K562 (cell line): ENCODE measurements around the gene ANKZF1. TPM values are rescaled to one million over a fixed set of nuclear protein-coding genes. Genes with fewer than 3 reads are reported as not detected.

ENCODE experiments used
- ATAC-seq: fragments of 200-7000 bp; cut with Tn5 transposase; 3 replicates; pipeline ENCODE4 v1.9.1; 2020; ENCODE audit warnings: moderate library complexity
- BruUV-seq: library from RNA; stranded (reverse); fragments of 400-500 nt; replicated peaks from 2 replicates; lab custom pipeline; 2021; lab: Mats Ljungman, UMichigan
- CTCF ChIA-PET: fragments of 300-600 bp; formaldehyde crosslinking; extraction: SDS; loops from one replicate; lab custom pipeline; 2021; ENCODE audit warnings: low intra/inter-chr PET ratio; lab: Yijun Ruan, JAX
- POLR2A ChIA-PET: fragments of 300-600, 350-650 bp; sonication (Branson Sonifier 250); formaldehyde crosslinking; extraction: SDS; loops from one replicate; lab custom pipeline; 2021; ENCODE audit warnings: antibody characterized with exemption, inconsistent platforms; lab: Yijun Ruan, JAX
- DNase-seq, 4 experiments: peaks; one replicate each; pipeline versions ENCODE4 v3.0.0 to v3.0.0-alpha.2; 2011 to 2018; ENCODE audit warnings: low spot score in 3 of 4, mixed read lengths in 3 of 4; ENCODE audit errors: extremely low read depth in 1 of 4
- FAIRE-seq: peaks from 2 replicates; lab custom pipeline; 2011; peaks lifted over from hg19 to GRCh38; lab: Jason Lieb, UNC
- H2AFZ ChIP-seq: 2 replicates; pipeline ENCODE4 v1.6.0; 2011; ENCODE audit warnings: low read depth, low read length, control low read depth, inconsistent platforms
- H3K27ac ChIP-seq: fragments of 200-600 bp; 3 replicates; pipeline ENCODE4 v1.8.0; 2011; ENCODE audit warnings: low read depth, mild to moderate bottlenecking, control low read depth, inconsistent platforms, low read length, moderate library complexity, mixed read lengths; ENCODE audit errors: extremely low read depth
- H3K27me3 ChIP-seq, 2 experiments: fragments of 300-600 bp in 1 of 2; 2 replicates in 1 of 2; 3 replicates in 1 of 2; pipeline versions ENCODE4 v1.6.0 to v1.8.0; 2011; ENCODE audit warnings: inconsistent platforms in 2 of 2, low read length in 2 of 2, mild to moderate bottlenecking in 1 of 2, mixed read lengths in 1 of 2, moderate library complexity in 1 of 2; ENCODE audit not compliant: control insufficient read depth in 2 of 2, insufficient read depth in 2 of 2
- H3K36me3 ChIP-seq: fragments of 300-600 bp; 3 replicates; pipeline ENCODE4 v1.8.0; 2011; ENCODE audit warnings: mild to moderate bottlenecking, low read length, inconsistent platforms; ENCODE audit not compliant: control insufficient read depth, insufficient read depth
- H3K4me1 ChIP-seq, 2 experiments: fragments of 200-600 bp in 1 of 2; replicated peaks in 1 of 2; 2 replicates in 1 of 2; 3 replicates in 1 of 2; pipeline versions ENCODE4 v1.5.1 to v1.8.0; 2011; ENCODE audit warnings: inconsistent platforms in 2 of 2, low read length in 2 of 2, mild to moderate bottlenecking in 1 of 2, mixed read lengths in 1 of 2, moderate library complexity in 1 of 2; ENCODE audit not compliant: control insufficient read depth in 2 of 2, insufficient read depth in 2 of 2
- H3K4me2 ChIP-seq: 2 replicates; pipeline ENCODE4 v1.6.1; 2011; ENCODE audit warnings: low read length, control low read depth, inconsistent platforms, mixed read lengths; ENCODE audit not compliant: insufficient read depth
- H3K4me3 ChIP-seq: fragments of 200-600 bp; sonication (generic), shearing (Covaris generic); 2 replicates; pipeline ENCODE4 v1.5.1; 2016; ENCODE audit warnings: control low read depth, inconsistent platforms
- H3K79me2 ChIP-seq: fragments of 200-600 bp; 3 replicates; pipeline ENCODE4 v1.8.0; 2011; ENCODE audit warnings: low read length, inconsistent platforms; ENCODE audit not compliant: control insufficient read depth, insufficient read depth
- H3K9ac ChIP-seq, 2 experiments: 2 replicates each; pipeline versions ENCODE4 v1.6.0 to v1.6.1; 2011; ENCODE audit warnings: low read depth in 2 of 2, low read length in 2 of 2, control low read depth in 1 of 2, inconsistent platforms in 1 of 2, mild to moderate bottlenecking in 1 of 2, mixed read lengths in 1 of 2; ENCODE audit not compliant: insufficient read depth in 1 of 2
- H3K9me1 ChIP-seq: one replicate; pipeline ENCODE4 v1.6.0; 2011; ENCODE audit warnings: inconsistent platforms, mild to moderate bottlenecking, low read length, moderate library complexity; ENCODE audit not compliant: control insufficient read depth, insufficient read depth
- H3K9me3 ChIP-seq: replicated peaks from 2 replicates; pipeline ENCODE4 v1.5.1; 2011; ENCODE audit warnings: low read depth, low read length, inconsistent platforms; ENCODE audit not compliant: control insufficient read depth, insufficient read depth
- H4K20me1 ChIP-seq: replicated peaks from 2 replicates; pipeline ENCODE4 v1.6.1; 2011; ENCODE audit warnings: low read length, inconsistent platforms, mixed read lengths; ENCODE audit not compliant: control insufficient read depth, insufficient read depth
- ARID1B ChIP-seq: fragments of 450-650 bp; IDR thresholded peaks from 2 replicates; pipeline ENCODE4 v1.6.1; 2016; ENCODE audit warnings: antibody characterized with exemption, mild to moderate bottlenecking, inconsistent platforms
- ERF ChIP-seq: fragments of 450-650 bp; formaldehyde crosslinking; IDR thresholded peaks from 2 replicates; pipeline ENCODE4 v1.4.0; 2020; ENCODE audit warnings: mild to moderate bottlenecking, mixed read lengths
- ETV5 ChIP-seq: sonication (generic); formaldehyde crosslinking; IDR thresholded peaks from 2 replicates; pipeline ENCODE4 v1.4.0; 2020; ENCODE audit warnings: low read depth, mild to moderate bottlenecking, missing genetic modification reagents
- KDM4B ChIP-seq, 2 experiments: fragments of 450-650 bp in 1 of 2; sonication (generic) in 1 of 2; IDR thresholded peaks; 2 replicates each; pipeline ENCODE4 v1.6.1; 2016 to 2017; ENCODE audit warnings: borderline replicate concordance in 2 of 2, antibody characterized with exemption in 1 of 2, low read depth in 1 of 2, mild to moderate bottlenecking in 1 of 2
- NFRKB ChIP-seq: fragments of 450-650 bp; IDR thresholded peaks from 2 replicates; pipeline ENCODE4 v1.6.1; 2016; ENCODE audit warnings: low read depth
- SRSF9 ChIP-seq: fragments of 200-400 bp; formaldehyde crosslinking; IDR thresholded peaks from 2 replicates; pipeline ENCODE4 v1.6.1; 2017; ENCODE audit warnings: low read depth, low read length, borderline replicate concordance
- STAT5A ChIP-seq: IDR thresholded peaks from 2 replicates; pipeline ENCODE4 v1.6.1; 2012; ENCODE audit warnings: low read length, inconsistent platforms, borderline replicate concordance
- TBL1XR1 ChIP-seq, 2 experiments: IDR thresholded peaks; 2 replicates each; pipeline ENCODE4 v1.6.1; 2012; ENCODE audit warnings: improper control_type of control experiment in 2 of 2, low read length in 2 of 2, mild to moderate bottlenecking in 1 of 2
- TOE1 ChIP-seq, 2 experiments: fragments of 450-650 bp in 1 of 2; sonication (generic) in 1 of 2; formaldehyde crosslinking in 1 of 2; IDR thresholded peaks; 2 replicates each; pipeline versions ENCODE4 v1.7.1 to v1.8.0; 2016 to 2022; ENCODE audit warnings: borderline replicate concordance in 2 of 2, mild to moderate bottlenecking in 2 of 2, antibody characterized with exemption in 1 of 2, inconsistent platforms in 1 of 2, low read depth in 1 of 2, missing genetic modification reagents in 1 of 2, moderate library complexity in 1 of 2
- WGBS: fragments of 100-300 bp; shearing (Covaris generic); methylation state at CpG from one replicate; pipeline ENCODE4 v1.1.6; 2016; ENCODE audit warnings: low coverage, mixed read lengths; ENCODE audit not compliant: insufficient coverage; ENCODE audit errors: missing lambda C conversion rate; 5-methylcytosine and 5-hydroxymethylcytosine counted together
- in situ Hi-C: fragments of 300-500 bp; cut with MboI; formaldehyde crosslinking; loops from 4 replicates; pipeline ENCODE4 v1.15.0; 2018; ENCODE audit warnings: inconsistent platforms, mixed read lengths
- intact Hi-C: fragments of 100-400 bp; cut with micrococcal nuclease; formaldehyde crosslinking; loops from 2 replicates; pipeline ENCODE4 v1.14.2; 2022
- polyA plus RNA-seq, 8 experiments: library from polyadenylated mRNA; depleted of rRNA in 4 of 8; stranded (reverse) in 5 of 8; unstranded in 3 of 8; fragments of >200 nt; fragmentation: Nextera tagmentation in 2 of 8; fragmentation: Illumina TruSeq in 1 of 8; extraction: Ambion mirVana in 2 of 8; extraction: Trizol in 1 of 8; gene quantifications; 2 replicates each; pipeline versions ENCODE4 v1.2.1 to v1.2.3, GENCODE V29; 2011 to 2014; ENCODE audit warnings: inconsistent platforms in 1 of 8, missing spikeins in 1 of 8
- total RNA-seq, 7 experiments: library from RNA; depleted of rRNA in 6 of 7; stranded (reverse); fragments of >200 nt in 6 of 7; fragmentation: Illumina TruSeq in 2 of 7; extraction: Trizol in 2 of 7; gene quantifications; 2 replicates each; pipeline versions ENCODE4 v1.2.1 to v1.2.3, GENCODE V29; 2011 to 2021; ENCODE audit warnings: low replicate concordance in 1 of 7
- TF ChIP-seq, protein P1 (sequence below): sonication (generic); formaldehyde crosslinking; IDR thresholded peaks from 2 replicates; pipeline ENCODE4 v1.8.0; 2022; ENCODE audit warnings: missing genetic modification reagents, mild to moderate bottlenecking, moderate library complexity, borderline replicate concordance
- TF ChIP-seq, protein P2 (sequence below): fragments of 250-450 bp; sonication (Bioruptor Pico); IDR thresholded peaks from 2 replicates; pipeline ENCODE4 v1.5.0; 2021; ENCODE audit warnings: mild to moderate bottlenecking, borderline replicate concordance
- TF ChIP-seq, protein P3 (sequence below): sonication (generic); formaldehyde crosslinking; IDR thresholded peaks from 2 replicates; pipeline ENCODE4 v1.8.0; 2023; ENCODE audit warnings: mild to moderate bottlenecking, missing genetic modification reagents
- TF ChIP-seq, protein P4 (sequence below): conservative IDR thresholded peaks from 2 replicates; pipeline ENCODE4 v1.6.1; 2011; ENCODE audit warnings: low read depth, mild to moderate bottlenecking, low read length; ENCODE audit not compliant: control insufficient read depth

The ANKZF1 gene
- total and polyA plus RNA-seq, 9 of the 15 experiments (the other 6 are each of a cell fraction or from before 2014, with no cell fraction given) = 3.1 to 60.6 (median 31.0) TPM

DNA sequence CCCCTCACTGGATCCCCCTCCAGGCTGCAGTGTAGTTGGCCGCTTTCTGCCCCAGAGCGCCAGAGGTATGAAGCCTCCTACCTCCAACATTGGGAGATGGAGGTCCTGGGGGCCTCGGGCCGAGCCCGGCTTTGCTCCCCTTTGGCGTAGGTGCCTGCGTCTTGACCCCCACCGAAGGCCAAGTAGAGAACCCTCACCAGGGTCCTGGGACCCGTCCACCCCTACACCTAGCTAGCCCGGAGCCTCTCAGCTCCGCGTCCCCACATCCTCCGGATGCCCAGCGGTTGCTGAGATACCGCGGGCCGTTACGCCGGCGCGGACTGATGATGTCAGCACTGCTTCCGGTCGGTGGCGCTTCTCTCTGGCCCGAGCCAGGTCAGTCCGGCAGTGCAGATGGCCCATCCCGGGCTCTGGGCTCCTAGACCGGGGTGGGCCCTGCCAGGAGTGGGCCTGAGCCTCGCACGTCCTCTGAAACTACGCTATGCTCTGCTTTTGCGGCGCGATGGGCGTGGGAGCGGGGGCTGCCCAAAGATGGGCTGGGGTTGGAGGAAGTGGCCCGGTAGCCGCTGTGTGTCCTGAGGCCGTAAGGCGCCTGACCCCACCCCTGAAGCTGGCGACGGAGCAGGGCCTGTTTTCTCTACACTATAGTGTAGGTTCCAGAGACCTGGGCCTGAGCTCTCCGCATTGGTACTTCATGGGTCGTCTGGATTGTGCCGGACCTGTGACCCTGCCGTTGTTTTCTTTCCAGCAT lies 15.7 kb downstream of the ANKZF1 start, which contains the start of the genes GLB1L and STK16:
TSS of gene GLB1L (minus strand) at position 297 of the 751 bp plus-strand sequence. CDS start 1,871 bp downstream, outside the sequence.
TSS of gene STK16 (plus strand) at position 332 of the 751 bp plus-strand sequence. CDS start 521 bp downstream, outside the sequence.
- peak within 1 kb of the TSS; percentile 92 for H3K4me2 ChIP-seq
- FAIRE-seq (peak; percentile 86), ATAC-seq (peak; percentile 92), DNase-seq (peak; percentile 89 to 93 (median 90))
- H3K79me2 ChIP-seq = peaks cover 17% of the 10 kb centered on the region
- in situ Hi-C loops (no loop called here), intact Hi-C loops (loop anchor here (2.0 kb wide), 1 partner anchor 17 kb away; the partner anchor contains the start of genes ANKZF1 and ATG9A)
- H3K27ac ChIP-seq = peak within 1 kb of the TSS; percentile 95
- peak within 1 kb of the TSS; percentile 93 for H3K4me3 ChIP-seq
- WGBS = 1% methylated on average over 19 of the region's 46 CpGs
- no peaks in the 10 kb centered on the region for H3K27me3 ChIP-seq
- no peaks in the 10 kb centered on the region for H3K9me3 ChIP-seq
- peaks cover 21 to 32% of the 10 kb centered on the region in 2 experiments; a peak in 4 of 5 replicates for H3K4me1 ChIP-seq
- 0 out of 2 replicates have a peak, but pooled peaks cover 3% of the 10 kb centered on the region for H4K20me1 ChIP-seq
- peak within 1 kb of the TSS; percentile 94 to 99 for H3K9ac ChIP-seq
- peak within 1 kb of the TSS; percentile 86 for H2AFZ ChIP-seq
- POLR2A ChIA-PET = interaction anchor here (0.6 to 2.2 kb wide), 13 partner anchors 8 to 641 kb away, joined by 3 to 12 read pairs (median 4); partner anchors contain the start of genes ANKZF1, ATG9A, DNAJB2 and DNPEP
- peaks cover 39% of the 10 kb centered on the region for H3K36me3 ChIP-seq
- CTCF ChIA-PET = no interaction called here
- BruUV-seq = TSS peak; percentile 76
- no peaks in the 10 kb centered on the region for H3K9me1 ChIP-seq
- TF ChIP-seq TOE1 (IDR thresholded peaks at IDR 0.05; ENCODE audit: borderline replicate concordance) (no peak), TOE1 (CRISPR knock-in tag; IDR thresholded peaks at IDR 0.05; ENCODE audit: borderline replicate concordance, low read depth) (no peak), TBL1XR1 (IDR thresholded peaks at IDR 0.05; ENCODE audit: low read length in 2 of 2) (0 out of 4 replicates have a peak, but pooled peaks of 1 of the 2 experiments have one; percentile 24), NFRKB (0 out of 2 replicates have a peak, but pooled peaks have one; percentile 27), ETV5 (CRISPR knock-in tag) (peak; percentile 73; the same call in 1 of the 2 replicates), KDM4B (IDR thresholded peaks at IDR 0.05; ENCODE audit: borderline replicate concordance in 2 of 2, low read depth in 1 of 2) (peak in 1 of 2 experiments; percentile 51; a peak in 1 of 4 replicates), ARID1B (0 out of 2 replicates have a peak, but pooled peaks have one; percentile 25), STAT5A (no peak), SRSF9 (no peak), ERF (CRISPR knock-in tag) (0 out of 2 replicates have a peak, but pooled peaks have one; percentile 65)
- TF ChIP-seq, protein P1, sequence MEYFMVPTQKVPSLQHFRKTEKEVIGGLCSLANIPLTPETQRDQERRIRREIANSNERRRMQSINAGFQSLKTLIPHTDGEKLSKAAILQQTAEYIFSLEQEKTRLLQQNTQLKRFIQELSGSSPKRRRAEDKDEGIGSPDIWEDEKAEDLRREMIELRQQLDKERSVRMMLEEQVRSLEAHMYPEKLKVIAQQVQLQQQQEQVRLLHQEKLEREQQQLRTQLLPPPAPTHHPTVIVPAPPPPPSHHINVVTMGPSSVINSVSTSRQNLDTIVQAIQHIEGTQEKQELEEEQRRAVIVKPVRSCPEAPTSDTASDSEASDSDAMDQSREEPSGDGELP (CRISPR knock-in tag) = peak; percentile 82; the same call in 1 of the 2 replicates
- TF ChIP-seq, protein P2, sequence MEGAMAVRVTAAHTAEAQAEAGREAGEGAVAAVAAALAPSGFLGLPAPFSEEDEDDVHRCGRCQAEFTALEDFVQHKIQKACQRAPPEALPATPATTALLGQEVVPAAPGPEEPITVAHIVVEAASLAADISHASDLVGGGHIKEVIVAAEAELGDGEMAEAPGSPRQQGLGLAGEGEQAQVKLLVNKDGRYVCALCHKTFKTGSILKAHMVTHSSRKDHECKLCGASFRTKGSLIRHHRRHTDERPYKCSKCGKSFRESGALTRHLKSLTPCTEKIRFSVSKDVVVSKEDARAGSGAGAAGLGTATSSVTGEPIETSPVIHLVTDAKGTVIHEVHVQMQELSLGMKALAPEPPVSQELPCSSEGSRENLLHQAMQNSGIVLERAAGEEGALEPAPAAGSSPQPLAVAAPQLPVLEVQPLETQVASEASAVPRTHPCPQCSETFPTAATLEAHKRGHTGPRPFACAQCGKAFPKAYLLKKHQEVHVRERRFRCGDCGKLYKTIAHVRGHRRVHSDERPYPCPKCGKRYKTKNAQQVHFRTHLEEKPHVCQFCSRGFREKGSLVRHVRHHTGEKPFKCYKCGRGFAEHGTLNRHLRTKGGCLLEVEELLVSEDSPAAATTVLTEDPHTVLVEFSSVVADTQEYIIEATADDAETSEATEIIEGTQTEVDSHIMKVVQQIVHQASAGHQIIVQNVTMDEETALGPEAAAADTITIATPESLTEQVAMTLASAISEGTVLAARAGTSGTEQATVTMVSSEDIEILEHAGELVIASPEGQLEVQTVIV = no peak
- TF ChIP-seq, protein P3, sequence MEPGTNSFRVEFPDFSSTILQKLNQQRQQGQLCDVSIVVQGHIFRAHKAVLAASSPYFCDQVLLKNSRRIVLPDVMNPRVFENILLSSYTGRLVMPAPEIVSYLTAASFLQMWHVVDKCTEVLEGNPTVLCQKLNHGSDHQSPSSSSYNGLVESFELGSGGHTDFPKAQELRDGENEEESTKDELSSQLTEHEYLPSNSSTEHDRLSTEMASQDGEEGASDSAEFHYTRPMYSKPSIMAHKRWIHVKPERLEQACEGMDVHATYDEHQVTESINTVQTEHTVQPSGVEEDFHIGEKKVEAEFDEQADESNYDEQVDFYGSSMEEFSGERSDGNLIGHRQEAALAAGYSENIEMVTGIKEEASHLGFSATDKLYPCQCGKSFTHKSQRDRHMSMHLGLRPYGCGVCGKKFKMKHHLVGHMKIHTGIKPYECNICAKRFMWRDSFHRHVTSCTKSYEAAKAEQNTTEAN (CRISPR knock-in tag) = no peak
- TF ChIP-seq, protein P4, sequence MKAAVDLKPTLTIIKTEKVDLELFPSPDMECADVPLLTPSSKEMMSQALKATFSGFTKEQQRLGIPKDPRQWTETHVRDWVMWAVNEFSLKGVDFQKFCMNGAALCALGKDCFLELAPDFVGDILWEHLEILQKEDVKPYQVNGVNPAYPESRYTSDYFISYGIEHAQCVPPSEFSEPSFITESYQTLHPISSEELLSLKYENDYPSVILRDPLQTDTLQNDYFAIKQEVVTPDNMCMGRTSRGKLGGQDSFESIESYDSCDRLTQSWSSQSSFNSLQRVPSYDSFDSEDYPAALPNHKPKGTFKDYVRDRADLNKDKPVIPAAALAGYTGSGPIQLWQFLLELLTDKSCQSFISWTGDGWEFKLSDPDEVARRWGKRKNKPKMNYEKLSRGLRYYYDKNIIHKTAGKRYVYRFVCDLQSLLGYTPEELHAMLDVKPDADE = peak; percentile 63; the same call in 1 of the 2 replicates
